DMS153 treated with DMSO at 0.1 percent for 48 hours (cell line): ENCODE measurements around the gene ACAA1.
"Not testable (repeated sequence)": the region's sequence is repeated elsewhere in the genome, so short reads cannot be mapped to it uniquely, and the experiment has no call there.

Experiments used
- DNase-seq: peaks from one replicate; lab custom pipeline; 2025; ENCODE audit not compliant: unreplicated experiment; lab: John Stamatoyannopoulos, UW

The ACAA1 gene, protein sequence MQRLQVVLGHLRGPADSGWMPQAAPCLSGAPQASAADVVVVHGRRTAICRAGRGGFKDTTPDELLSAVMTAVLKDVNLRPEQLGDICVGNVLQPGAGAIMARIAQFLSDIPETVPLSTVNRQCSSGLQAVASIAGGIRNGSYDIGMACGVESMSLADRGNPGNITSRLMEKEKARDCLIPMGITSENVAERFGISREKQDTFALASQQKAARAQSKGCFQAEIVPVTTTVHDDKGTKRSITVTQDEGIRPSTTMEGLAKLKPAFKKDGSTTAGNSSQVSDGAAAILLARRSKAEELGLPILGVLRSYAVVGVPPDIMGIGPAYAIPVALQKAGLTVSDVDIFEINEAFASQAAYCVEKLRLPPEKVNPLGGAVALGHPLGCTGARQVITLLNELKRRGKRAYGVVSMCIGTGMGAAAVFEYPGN

DNA sequence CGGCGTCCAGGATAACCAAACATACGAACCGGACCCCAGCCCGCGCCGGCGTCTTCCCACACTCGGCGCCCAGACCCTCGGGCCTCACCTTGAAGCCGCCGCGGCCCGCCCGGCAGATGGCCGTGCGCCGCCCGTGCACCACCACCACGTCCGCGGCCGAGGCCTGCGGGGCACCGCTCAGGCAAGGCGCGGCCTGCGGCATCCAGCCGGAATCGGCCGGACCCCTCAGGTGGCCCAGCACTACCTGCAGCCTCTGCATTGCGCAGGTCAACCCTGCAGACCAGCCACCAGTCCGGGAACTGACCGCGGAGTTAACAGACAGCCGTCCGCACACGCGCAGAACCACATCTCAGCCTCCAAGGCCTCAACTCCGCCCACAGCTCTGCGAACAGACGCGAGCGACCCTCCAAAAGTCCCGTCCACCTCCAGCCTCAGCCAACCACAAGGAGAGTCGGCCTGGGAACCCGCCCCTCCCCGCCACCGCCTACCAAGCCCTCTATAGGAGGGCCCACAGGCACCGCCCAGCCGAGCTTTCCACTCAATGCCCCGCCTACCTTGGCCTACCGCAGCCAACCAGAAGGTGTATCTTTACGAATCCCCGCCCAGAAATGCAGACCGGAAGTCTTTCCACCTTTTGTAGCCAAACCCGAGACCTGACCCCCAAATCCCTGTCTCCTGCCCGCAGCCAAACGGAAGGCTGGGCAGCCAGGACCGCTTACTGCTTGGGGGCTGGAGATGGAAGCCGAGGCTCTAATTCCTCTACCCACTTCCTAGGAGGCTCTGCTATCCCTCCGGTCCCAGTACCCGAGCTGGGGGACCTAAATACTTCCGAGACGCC is at the start of gene ACAA1:
Gene ACAA1 (minus strand): TSS at position 351 of the 838 bp plus-strand sequence. CDS start 92 bp downstream, at position 259.
- DNase-seq = peak; percentile 58

DNA sequence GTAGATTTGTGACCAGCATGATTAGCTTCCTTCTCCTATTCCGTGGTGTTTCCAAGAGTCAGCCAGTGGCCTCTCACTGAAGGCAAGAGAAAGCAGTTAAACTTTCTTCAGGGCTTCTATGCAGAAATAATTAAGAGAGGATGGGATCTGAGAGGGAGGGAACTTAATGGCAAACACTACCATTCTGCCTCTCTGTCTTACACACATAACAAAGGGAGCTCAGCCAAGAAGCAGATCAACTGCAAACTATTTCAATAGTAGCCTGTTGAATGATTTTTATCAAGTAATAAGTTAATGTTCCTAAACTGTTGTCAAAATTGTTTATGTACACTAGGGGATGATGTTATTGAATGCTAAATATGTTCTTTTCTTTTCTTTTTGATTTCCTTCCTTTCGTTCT is 40.3 kb upstream of the ACAA1 start:
- no peak for DNase-seq

DNA sequence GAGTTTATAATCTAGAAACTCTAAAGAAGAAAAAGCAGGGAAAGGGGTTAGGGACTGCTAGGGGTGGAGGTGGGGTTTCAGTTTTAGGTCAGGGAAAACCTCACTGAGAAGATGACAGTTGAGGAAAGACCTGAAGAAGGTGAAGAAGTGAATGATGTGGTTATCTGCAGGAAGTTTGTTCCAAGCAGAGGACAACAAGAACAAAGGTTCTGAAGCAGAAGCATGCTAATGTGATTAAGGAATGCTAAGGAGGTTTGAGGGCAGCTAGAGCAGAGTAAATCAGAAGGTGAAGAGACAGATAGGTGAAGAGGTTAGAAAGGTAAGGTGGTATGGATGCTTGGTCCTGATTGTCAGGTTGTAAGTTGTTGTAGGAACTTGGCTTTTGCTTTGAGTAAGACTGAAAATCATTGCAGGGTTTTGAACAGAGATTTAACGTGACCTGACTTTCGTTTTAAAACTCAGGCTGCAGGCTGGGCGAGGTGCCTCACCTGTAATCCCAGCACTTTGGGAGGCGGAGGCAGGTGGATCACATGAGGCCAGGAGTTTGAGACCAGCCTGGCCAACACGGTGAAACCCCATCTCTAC is 37.0 kb upstream of the ACAA1 start:
- no peak for DNase-seq

DNA sequence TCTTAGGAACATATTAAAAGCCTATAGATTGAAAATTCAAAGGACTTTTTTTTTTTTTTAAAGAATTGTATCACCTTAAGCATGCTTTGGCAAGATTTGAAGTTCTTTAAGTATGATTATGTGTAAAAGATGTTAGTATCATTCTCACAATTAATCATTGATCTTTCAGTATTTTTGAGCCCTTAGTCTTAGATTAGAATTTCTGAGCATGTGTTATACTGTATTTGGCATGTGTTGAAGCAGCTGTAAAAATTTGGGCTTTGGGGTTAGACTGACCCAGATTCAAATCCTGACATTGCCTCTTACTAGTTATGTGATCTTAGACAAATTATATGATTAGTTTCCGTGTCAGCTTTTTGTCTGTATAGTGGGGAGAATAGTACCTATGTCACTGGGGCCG is 34.7 kb upstream of the ACAA1 start:
- no peak for DNase-seq

DNA sequence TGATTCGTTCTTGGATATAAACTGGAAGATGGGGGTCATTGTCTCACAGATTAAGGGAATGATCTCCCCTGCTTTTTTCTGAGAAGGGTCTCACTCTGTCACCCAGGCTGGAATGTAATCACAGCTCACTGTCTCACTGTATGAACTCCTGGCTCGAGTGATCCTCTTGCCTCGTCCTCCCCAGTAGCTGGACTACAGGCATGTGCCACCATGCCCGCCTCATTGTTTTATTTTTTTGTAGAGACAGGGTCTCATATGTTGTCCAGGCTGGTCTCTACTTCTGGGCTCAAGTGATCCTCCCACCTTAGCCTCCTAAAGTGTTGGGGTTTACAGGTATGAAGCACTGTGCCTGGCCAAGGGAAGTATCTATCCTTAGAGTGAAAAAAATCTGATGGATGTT is 33.8 kb upstream of the ACAA1 start:
- no peak for DNase-seq

DNA sequence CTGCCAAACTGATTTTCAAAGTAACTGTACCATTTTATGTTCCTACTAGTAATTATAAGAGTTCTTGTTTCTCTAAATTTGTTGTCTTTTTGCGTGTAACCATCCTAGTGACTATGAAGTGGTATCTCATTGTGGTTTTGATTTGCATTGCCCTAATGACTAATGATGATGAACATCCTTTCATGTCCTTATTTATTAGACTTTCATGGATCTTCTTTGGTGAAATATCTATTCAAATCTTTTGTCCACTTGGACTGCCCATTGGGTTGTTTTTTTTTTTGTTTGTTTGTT is 32.0 kb upstream of the ACAA1 start:
- DNase-seq = no peak

DNA sequence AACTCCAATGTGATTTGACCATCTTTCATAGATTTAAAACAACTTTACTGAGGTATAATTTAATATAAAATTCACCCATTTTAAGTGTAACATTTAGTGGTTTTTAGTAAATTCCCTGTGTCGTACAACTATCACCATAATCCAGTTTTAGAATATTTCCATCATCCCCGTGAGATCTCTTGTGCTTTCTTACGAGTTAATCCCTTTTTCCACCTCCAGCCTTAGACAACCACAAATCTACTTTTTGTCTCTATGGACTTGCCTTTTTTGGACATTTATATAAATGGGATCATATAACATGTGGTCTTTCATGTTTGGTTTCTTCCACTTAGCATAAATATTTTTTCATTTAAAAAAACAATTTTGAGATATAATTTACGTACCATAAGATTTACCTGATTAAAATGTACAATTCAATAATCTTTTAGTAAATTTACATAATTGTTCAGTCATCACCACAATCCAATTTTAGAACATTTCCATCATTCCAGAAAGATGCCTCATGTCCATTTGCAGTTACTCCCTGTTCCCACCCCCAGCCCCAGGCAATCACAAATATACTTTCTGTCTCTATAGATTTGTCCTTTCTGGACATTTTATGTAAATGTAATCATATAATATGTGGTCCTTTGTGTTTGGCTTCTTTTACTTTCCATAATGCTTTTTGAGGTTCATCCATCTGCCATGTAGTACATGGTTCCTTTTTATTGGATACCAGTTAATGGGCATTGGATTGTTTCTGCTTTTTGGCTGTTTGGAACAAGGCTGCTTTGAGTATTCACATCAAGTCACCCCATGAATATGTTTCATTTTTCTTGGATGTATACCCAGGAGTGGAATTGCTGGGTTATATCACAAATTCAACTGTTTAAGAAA is 31.5 kb upstream of the ACAA1 start:
- DNase-seq = no peak

DNA sequence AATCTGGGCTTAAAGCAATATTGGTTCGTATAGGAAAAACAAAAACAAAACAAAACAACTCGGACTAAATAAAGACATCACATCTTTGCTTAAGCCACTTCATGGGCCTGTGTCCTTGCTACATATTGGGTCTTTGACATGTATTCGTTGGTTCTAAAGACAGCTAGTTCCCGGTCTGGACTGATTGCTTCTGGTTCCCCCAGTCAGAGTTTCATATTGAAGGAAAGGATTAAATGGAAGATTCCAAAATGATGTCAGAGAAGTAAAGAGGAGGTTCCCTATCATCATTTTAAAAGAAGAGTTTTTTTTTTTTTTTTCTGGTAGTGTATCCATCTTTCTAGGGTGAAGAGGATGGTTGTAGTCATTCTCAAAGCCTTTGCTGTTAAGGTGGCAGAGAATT is 30.7 kb upstream of the ACAA1 start:
- no peak for DNase-seq

DNA sequence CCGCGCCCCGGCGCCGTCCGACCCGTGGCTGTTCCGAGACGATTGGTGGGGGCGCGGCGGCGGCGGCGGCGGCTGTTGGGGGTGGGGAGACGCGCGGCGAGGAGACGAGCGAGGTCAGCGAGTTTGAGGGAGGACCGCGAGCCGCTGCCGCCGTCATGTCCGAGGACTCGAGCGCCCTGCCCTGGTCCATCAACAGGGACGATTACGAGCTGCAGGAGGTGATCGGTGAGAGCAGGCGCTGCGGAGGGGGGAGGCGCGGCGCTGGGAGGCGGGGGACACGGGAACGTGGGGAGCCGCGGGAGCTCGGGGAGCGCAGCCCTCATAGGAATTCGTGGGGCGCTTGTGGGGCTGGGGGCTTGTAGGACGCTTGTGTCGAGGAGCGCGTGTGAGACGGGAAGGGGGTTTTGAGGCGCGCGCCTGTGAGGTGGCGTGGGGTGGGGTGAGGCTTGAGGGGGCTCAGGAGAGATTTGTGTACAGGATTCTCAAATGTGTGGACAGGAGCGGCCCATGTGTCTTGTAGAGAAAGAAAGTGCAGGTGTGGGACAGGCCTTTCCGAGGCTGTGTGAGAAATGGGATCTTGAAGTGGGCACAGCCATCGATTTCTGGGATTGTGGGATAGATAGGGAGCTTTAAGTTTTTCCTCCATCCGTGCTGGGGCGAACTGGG is 28.9 kb upstream of the ACAA1 start:
- DNase-seq = no peak

DNA sequence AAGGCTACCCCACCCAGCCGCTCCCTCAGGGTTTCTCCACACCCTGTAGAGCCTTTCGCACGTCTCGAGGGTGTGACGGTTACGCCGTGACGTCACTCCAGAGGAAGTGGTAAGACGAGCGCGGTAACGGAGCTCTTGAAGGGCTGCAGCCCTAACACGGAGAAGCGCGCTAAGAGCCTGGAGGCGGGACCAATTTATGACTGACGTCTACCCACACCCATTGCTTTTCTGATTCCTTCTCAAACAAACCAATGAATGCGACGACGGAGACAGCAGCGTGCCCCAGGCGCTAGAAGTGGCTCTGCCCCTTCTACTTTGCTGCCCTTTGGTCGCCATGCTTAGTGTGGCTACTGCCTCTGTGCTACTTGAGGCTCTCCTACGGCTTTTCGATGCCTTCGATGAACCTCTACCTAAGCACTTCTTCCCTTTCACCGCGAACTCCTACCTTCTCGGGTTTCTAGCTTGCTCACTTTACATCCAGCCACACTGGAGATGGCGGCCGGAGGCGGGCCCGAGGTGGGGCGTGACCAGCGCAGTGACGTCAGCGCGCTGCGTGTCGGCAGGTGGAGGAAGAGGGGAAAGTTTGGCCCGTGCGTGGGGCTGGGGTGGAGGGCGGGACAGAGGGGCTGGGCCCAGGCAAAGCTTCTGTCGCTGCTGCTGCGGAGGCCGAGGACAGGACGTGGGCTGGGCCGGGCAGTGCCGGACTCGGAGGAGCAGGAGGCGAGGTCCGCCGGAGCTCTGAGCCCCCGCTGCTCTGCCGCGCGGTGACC is 28.2 kb upstream of the ACAA1 start, which contains the start of gene OXSR1:
Gene OXSR1 (plus strand): TSS at position 586 of the 770 bp plus-strand sequence. CDS start 340 bp downstream, outside the sequence.
- DNase-seq = peak; percentile 89

DNA sequence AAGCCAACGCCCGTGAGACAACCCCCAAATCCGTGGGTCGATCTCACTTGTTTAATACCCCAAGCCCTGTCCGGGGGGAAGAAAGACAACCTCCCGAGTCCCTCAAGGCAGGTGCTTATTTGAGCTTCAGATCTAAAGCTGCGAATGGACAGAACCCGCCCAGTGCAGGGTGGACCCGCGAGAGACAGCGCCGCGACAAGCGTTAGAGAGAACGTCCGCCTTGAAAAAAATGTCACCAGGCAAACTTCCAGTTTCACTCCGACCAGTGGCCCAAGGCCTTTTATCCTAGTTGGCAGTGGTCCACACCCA is 27.7 kb upstream of the ACAA1 start:
- peak; percentile 47 for DNase-seq

DNA sequence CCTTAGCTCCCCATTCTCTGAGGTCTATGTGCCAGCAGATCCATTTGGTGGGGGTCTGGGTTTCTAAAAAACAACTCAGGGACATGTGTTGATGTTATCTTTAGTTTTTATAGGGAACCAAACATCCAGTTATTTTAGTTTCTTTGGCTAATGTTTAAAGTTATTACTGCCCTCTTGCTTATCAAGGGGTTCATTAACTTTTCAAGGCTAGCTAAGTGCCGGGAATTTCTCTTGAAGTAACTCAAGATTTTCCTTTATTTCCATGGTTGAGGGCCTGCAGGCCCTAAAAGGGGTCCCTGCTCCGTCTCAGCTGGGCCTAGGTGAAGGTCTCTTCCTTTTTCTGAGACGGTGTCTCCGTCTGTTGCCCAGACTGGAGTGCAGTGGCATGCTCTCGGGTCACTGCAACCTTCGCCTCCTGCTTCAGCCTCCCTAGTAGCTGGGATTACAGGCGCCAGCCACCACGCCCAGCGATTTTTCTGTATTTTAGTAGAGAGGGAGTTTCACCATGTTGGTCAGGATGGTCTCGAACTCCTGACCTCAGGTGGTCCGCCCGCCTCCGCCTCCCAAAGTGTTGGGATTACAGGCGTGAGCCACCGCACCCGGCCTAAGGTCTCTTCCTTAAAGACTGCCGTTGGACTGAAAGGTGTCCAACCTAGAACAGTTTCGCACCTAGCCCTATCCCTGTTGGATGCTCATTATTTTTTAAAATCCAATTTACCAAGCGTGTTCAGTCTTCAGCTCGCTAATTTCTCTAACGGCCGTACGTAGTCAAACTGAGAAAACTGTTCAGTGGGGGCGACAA is 27.1 kb upstream of the ACAA1 start:
- DNase-seq = no peak

DNA sequence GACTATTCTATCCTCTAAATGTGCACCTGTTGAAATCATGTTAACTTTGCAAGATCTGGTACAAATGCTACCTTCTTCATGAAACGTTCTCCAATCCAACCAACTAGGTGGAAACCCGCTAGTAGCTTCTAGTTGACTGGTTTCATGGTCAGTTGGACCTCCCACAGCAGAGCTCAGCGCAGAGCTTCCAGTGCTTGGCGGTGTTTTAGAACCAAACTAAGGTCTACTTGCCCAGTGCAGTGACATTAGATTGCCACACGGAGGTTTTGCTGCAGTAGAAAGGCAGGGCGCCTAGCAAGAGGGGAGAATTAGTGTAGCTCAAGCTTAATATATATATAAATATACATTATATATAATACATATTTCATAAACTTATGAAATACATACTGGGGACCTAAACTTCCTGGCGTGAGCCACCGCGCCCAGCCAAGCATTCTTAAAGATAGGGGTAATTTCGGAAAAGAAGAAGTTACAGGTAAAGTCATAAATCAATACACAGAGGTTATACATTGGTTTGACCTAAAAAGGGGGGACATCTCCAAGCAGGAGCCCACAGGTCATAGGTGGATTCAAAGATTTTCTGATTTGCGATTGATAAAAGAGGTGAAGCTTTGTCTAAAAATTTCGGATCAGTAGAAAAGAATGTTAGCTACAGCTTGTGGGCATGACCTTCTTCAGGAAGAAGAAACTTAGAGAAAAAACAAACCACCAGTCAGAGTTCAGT is 26.4 kb upstream of the ACAA1 start:
- DNase-seq = no peak

DNA sequence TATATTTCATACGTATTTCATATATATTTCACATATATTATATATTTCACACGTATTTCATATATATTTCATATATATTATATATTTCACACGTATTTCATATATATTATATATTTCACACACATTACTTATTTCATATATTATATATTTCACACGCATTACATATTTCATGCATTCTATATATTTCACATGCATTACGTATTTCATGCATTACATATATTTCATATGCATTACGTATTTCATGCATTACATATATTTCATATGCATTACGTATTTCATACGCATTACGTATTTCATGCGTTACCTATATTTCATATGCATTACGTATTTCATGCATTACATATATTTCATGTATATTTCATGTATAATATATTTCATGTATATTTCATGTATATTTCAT is 23.8 kb upstream of the ACAA1 start:
- not testable (repeated sequence) for DNase-seq

DNA sequence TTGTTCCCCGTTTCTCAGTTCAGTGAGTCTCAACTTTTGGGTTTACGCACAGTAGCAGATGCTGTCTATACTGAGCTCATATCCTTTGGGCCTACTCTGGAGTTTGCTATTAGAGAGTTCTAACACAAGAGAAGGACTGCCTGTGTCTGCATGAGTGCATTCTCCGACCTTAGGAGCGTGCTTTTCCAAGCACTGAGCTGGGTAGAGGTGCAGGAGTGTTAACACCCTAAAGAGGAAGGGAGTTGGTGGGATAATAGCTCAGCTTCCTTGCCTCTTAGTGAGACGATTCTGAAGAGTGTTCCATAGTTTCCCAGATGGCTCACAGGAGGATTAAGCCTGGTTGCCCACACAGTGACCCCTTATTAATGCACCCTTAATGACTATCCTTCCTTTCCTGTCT is 21.5 kb upstream of the ACAA1 start:
- no peak for DNase-seq

DNA sequence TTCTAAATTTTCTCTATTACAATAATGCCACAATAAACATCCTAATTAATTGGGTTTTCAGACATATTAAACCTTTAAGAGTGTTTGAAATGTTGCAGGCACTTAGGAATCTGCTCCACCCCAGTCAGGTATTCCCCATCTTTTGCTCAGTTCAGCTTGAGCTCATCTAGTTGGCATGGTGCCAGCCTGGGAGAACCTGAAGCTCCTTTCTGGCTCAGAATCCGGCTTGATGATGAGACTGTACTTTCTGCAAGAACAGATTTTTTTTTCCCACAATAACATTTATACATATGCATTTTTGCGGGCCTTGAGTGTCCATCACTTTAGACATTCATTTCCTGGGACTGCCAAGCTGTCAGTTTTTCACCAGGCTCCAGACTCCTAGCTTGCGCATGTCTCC is 20.7 kb upstream of the ACAA1 start:
- DNase-seq = no peak

DNA sequence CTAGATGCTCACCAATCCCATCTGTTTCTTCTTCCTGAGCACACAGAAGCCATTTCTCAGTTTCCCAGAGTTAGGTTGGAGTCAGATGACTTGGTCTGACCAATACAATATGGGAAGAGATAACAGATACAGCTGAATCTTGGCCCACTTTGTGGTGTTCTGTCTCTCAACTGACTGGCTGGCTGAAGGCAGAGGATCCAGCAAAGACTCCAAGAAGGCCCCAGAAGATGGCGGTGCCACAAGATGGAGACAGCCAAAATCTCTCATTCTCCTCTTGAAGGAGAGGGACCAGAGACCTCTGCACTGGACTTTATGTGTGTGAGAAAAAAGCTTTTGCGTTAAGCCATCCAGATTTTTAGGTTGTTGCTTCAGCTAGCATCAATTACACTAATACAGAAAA is 20.2 kb upstream of the ACAA1 start:
- DNase-seq = no peak

DNA sequence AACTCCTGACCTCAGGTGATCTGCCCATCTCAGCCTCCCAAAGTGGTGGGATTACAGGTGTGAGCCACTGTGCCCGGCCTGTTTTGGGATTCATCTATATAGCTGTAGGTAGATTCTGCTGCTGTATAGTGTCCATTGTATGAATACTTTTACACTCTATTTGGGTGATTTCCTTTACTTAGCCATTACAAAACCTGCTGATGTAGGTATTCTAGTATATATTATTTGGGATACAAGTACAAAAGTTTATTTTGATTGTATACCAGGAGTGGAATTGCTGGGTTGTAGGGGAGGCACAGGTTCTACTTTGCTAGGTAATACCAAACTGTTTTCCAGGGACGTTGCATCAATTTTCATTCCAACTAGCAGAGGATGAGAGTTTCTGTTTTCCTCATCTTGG is 18.9 kb upstream of the ACAA1 start:
- DNase-seq = no peak
